Tibial artery (tissue), 4 donors: ENCODE data around the gene IQCM.

Experiments used
- DNase-seq, 2 donors: peaks; one replicate each; pipeline ENCODE4 v3.0.0-alpha.2; 2019
- H3K27ac ChIP-seq, 2 donors: fragments of 200-600 bp; sonication (generic) in 1 of 2; 1 replicate in 1 of 2; 2 replicates in 1 of 2; pipeline ENCODE4 v1.5.1; 2018 to 2019; ENCODE audit warnings: mild to moderate bottlenecking in 1 of 2
- H3K27me3 ChIP-seq, 2 donors: fragments of 200-600 bp; sonication (generic) in 1 of 2; one replicate each; pipeline versions ENCODE4 v1.5.1 to v1.6.0; 2016 to 2019
- H3K36me3 ChIP-seq, 3 donors: fragments of 200-600 bp; sonication (generic) in 2 of 3; one replicate each; pipeline ENCODE4 v1.5.1; 2016 to 2019; ENCODE audit warnings: mild to moderate bottlenecking in 2 of 3
- H3K4me1 ChIP-seq, 4 donors: fragments of 200-600 bp; sonication (generic) in 2 of 4; 1 replicate in 3 of 4; 2 replicates in 1 of 4; pipeline ENCODE4 v1.5.1; 2016 to 2019
- H3K4me3 ChIP-seq, 2 donors: fragments of 200-600 bp; sonication (generic) in 1 of 2; 1 replicate in 1 of 2; 2 replicates in 1 of 2; pipeline ENCODE4 v1.5.1; 2018 to 2019; ENCODE audit warnings: mild to moderate bottlenecking in 2 of 2
- H3K9me3 ChIP-seq, 3 donors: fragments of 200-600 bp; sonication (generic) in 1 of 3; one replicate each; pipeline ENCODE4 v1.5.1; 2016 to 2019
- intact Hi-C: fragments of 100-400 bp; cut with DNase I; formaldehyde crosslinking; loops from one replicate; pipeline ENCODE4 v1.15.0; 2023; ENCODE audit warnings: low total_unique reads
- TF ChIP-seq, protein P1 (sequence below), 2 experiments: fragments of 200-600 bp in 1 of 2; fragments of 450-650 bp in 1 of 2; IDR thresholded peaks; one replicate each; pipeline ENCODE4 v1.5.1; 2017 to 2019; ENCODE audit warnings: antibody characterized with exemption in 2 of 2, mild to moderate bottlenecking in 1 of 2, moderate library complexity in 1 of 2

Gene IQCM

DNA sequence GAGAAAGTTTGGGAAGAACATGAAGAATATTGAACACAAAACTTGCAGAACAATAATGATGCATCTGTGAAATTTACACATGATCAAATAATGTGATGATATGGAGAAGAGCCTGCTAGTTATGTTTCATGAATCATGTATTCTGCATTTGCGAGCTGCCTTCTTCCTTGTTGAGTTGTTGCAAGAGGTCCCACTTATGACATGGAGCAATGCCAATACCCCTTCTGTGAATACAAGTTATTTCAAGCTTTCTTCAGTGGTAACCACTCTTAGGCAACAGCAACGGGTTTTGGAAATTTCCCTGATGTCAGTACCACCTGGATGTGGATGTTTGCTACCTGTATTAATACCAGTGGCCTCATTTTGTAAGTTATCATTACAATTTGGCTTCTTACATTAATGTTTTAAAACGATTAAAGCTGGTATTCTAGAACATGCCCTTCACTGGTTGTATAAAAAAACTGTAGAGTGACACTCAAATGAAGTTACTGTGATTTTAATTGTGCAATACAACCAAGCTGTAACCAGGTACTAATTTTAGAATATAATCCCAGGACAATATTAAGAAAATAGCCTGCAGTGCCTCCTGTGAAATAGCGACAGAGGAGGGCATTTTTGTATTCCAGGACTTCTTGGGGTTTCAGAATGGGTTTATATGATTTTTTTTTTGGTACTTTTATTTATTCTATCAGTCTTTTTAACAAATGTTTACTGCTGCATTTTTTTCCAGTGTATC, 25.3 kb downstream of the IQCM start:
- Histone ChIP-seq H3K27ac (no peak overlapping the region), H3K27me3 (no peaks in the 10 kb centered on the region), H3K4me3 (no peak overlapping the region), H3K36me3 (no peaks in the 10 kb centered on the region), H3K4me1 (no peaks in the 10 kb centered on the region), H3K9me3 (no peaks in the 10 kb centered on the region)
- no peak for DNase-seq
- intact Hi-C loops: no loop called here
- TF ChIP-seq, protein P1, sequence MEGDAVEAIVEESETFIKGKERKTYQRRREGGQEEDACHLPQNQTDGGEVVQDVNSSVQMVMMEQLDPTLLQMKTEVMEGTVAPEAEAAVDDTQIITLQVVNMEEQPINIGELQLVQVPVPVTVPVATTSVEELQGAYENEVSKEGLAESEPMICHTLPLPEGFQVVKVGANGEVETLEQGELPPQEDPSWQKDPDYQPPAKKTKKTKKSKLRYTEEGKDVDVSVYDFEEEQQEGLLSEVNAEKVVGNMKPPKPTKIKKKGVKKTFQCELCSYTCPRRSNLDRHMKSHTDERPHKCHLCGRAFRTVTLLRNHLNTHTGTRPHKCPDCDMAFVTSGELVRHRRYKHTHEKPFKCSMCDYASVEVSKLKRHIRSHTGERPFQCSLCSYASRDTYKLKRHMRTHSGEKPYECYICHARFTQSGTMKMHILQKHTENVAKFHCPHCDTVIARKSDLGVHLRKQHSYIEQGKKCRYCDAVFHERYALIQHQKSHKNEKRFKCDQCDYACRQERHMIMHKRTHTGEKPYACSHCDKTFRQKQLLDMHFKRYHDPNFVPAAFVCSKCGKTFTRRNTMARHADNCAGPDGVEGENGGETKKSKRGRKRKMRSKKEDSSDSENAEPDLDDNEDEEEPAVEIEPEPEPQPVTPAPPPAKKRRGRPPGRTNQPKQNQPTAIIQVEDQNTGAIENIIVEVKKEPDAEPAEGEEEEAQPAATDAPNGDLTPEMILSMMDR (IDR thresholded peaks at IDR 0.05): no peak

DNA sequence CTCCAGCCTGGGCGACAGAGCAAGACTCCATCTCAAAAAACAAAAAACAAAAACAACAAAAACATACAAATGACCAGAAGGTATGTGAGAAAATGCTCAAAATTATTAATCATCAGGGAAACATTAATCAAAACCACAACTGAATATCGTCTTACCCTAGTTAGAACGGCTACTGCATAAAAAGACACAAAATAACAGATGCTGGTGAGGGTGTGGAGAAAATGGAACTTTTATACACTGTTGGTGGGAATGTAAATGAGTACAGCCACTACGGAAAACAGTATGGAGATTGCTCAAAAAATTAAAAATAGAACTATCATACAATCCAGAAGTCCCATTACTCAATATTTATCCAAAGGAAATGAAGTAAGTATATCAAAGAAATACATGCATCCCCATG, 27.3 kb downstream of the IQCM start:
- intact Hi-C loops: no loop called here
- H3K9me3 ChIP-seq: no peaks in the 10 kb centered on the region
- H3K4me1 ChIP-seq: no peaks in the 10 kb centered on the region
- no peaks in the 10 kb centered on the region for H3K36me3 ChIP-seq
- TF ChIP-seq, protein P1 (IDR thresholded peaks at IDR 0.05): no peak
- H3K27ac ChIP-seq: no peak overlapping the region
- DNase-seq: no peak
- H3K27me3 ChIP-seq: no peaks in the 10 kb centered on the region
- H3K4me3 ChIP-seq: no peak overlapping the region

DNA sequence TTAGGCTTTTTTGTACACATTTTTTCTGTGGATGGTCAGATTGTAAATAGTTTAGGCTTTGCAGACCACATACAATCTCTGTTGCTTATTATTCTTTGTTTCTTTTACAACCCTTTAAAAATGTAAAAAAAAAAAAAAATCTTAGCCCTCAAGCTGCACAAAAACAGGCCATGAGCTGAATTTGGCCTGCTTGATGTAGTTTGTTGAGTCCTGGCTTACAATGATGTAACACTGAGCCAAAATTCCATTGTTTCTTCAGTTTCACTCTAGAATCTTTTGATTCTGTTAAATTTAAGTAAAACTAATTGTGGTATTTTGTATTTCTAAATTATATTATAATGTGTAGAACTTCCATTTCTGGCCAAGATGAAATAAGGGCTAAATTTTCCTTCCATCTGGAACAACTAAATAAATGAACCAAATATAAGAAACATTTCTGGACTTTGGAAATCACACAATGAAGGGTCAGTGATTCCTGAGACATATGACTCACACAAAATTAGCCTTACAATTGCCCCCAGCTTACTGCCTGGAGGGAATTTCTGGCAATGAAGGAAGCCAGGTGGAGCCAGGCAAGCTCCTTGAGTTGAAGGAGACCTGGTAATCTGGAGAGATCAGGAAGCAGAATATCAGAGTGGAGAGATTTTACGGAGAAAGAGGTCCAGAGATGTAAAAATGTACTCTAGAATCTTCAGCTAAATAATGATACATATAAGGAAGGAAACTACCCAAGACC, 29.8 kb downstream of the IQCM start:
- Histone ChIP-seq H3K27me3 (no peaks in the 10 kb centered on the region), H3K4me1 (no peaks in the 10 kb centered on the region), H3K36me3 (no peaks in the 10 kb centered on the region), H3K9me3 (no peaks in the 10 kb centered on the region), H3K4me3 (no peak overlapping the region), H3K27ac (no peak overlapping the region)
- intact Hi-C loops: no loop called here
- TF ChIP-seq, protein P1 (IDR thresholded peaks at IDR 0.05): no peak
- DNase-seq: no peak

- Histone ChIP-seq H3K36me3 (no peaks in the 10 kb centered on the region), H3K9me3 (no peaks in the 10 kb centered on the region), H3K27ac (no peak overlapping the region), H3K27me3 (no peaks in the 10 kb centered on the region), H3K4me3 (no peak overlapping the region), H3K4me1 (no peaks in the 10 kb centered on the region)
- intact Hi-C loops: no loop called here
- DNase-seq: no peak
- TF ChIP-seq, protein P1 (IDR thresholded peaks at IDR 0.05): no peak
These were observed 31.6 kb downstream of the IQCM start for GRCh38 chr4:149784018-149784417.

DNA sequence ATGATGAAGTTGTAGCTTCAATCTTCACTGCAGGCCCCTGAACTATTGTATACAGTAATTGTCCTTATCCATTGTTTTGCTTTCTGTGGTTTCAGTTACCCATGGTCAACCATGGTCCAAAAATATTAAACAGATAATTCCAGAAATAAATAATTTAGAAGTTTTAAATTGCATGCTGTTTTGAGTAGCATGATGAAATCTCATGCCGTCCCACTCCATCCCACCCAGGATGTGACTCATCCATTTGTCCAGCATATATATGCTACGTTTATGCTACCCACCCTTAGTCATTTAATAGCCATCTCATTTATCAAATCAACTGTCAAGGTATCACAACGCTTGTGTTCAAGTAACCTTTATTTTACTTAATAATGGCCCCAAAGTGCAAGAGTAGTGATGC, 34.5 kb downstream of the IQCM start:
- H3K9me3 ChIP-seq: no peaks in the 10 kb centered on the region
- intact Hi-C loops: no loop called here
- no peak overlapping the region for H3K4me3 ChIP-seq
- TF ChIP-seq, protein P1 (IDR thresholded peaks at IDR 0.05): no peak
- no peaks in the 10 kb centered on the region for H3K27me3 ChIP-seq
- H3K4me1 ChIP-seq: no peaks in the 10 kb centered on the region
- no peaks in the 10 kb centered on the region for H3K36me3 ChIP-seq
- no peak for DNase-seq
- no peak overlapping the region for H3K27ac ChIP-seq
